ENCODE measurements around the gene PSMB5.

PSMB5 gene

DNA sequence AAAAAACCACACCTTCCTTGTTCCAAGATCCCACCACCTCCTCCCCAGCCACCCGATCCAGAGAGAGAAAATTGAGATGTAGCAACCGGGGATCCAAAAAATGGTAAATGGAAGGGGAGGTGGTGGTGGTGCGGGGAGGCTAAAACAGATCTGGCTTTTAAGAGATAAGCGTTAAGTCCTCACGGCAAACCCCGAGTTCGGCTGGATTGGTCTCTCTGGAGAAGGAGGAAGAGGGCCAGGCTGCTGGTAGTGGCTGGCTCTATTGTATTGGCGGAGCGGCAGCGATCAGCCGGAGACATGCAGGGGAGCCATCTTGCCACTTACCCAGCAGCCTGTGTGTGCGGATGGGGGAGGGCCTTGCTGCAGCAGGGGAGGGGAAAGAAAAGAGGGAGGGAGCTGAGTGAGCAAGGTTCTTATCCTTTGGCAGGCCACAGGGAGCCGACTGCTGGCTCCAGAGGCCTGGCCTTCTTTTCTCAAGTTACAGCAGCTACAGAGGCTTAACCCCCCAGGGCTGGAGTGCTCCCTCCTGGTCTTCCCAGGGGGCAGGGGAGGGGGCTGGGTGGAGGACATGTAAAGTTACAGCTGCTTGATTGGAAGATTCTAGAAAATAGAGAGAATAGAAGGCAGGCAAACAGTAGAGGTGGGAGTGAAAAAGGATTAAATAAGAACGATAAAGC, 36.7 kb upstream of the PSMB5 start:
- H3K36me3 ChIP-seq (ENCODE audit: control insufficient read depth in 1 of 2, insufficient read depth in 2 of 2, low read length in 2 of 2): peaks cover 24 to 47% of the 10 kb centered on the region in 2 experiments
- H2BK12ac ChIP-seq (ENCODE audit: low read length): no peak overlapping the region
- 100% methylated on average over 1 of the region's 14 CpGs for WGBS (ENCODE audit: extremely low coverage, insufficient coverage, insufficient read length)
- peak overlapping the region; percentile 90 for H3K14ac ChIP-seq (ENCODE audit: low read length)
- no peaks in the 10 kb centered on the region for H3K27me3 ChIP-seq (ENCODE audit: insufficient read depth, low read length)
- peak overlapping the region; percentile 38 for H4K8ac ChIP-seq (ENCODE audit: low read depth, low read length)
- peak overlapping the region; percentile 64 for H3K4me2 ChIP-seq (ENCODE audit: low read length)
- peaks cover 13% of the 10 kb centered on the region for H3K79me1 ChIP-seq (ENCODE audit: low read length)
- peak overlapping the region; percentile 78 for H3K27ac ChIP-seq (ENCODE audit: low read depth, low read length)
- peak overlapping the region; percentile 84 for H4K91ac ChIP-seq (ENCODE audit: low read depth, low read length)
- peak overlapping the region; percentile 67 for H2BK120ac ChIP-seq (ENCODE audit: insufficient read depth, low read length, poor library complexity)
- H3K4ac ChIP-seq (ENCODE audit: low read depth, low read length): peak overlapping the region; percentile 85
- peaks cover 18% of the 10 kb centered on the region in 2 experiments for H3K4me1 ChIP-seq (ENCODE audit: control insufficient read depth in 1 of 2, insufficient read depth in 2 of 2, low read length in 2 of 2)
- H3K9ac ChIP-seq (ENCODE audit: low read length): peak overlapping the region; percentile 91
- no peak overlapping the region for H3K23ac ChIP-seq (ENCODE audit: low read length)
- H4K12ac ChIP-seq (ENCODE audit: low read depth, low read length): peak overlapping the region; percentile 75
- H3K79me2 ChIP-seq (ENCODE audit: control insufficient read depth, insufficient read depth, low read length, poor library complexity): peaks cover 14% of the 10 kb centered on the region
- H2BK5ac ChIP-seq (ENCODE audit: low read depth, low read length, poor library complexity): peak overlapping the region; percentile 60
- peak overlapping the region; percentile 78 for H3K18ac ChIP-seq (ENCODE audit: low read length)
- peak overlapping the region; percentile 8 for H2AK5ac ChIP-seq (ENCODE audit: low read length)
- peak overlapping the region; percentile 84 for H3K4me3 ChIP-seq (ENCODE audit: low read depth, low read length)
- peak overlapping the region; percentile 8 for H2AFZ ChIP-seq (ENCODE audit: insufficient read depth, low read length, poor library complexity)
- DNase-seq: peak; percentile 79 to 80
- H3K9me3 ChIP-seq (ENCODE audit: insufficient read depth, low read depth, low read length): no peaks in the 10 kb centered on the region

DNA sequence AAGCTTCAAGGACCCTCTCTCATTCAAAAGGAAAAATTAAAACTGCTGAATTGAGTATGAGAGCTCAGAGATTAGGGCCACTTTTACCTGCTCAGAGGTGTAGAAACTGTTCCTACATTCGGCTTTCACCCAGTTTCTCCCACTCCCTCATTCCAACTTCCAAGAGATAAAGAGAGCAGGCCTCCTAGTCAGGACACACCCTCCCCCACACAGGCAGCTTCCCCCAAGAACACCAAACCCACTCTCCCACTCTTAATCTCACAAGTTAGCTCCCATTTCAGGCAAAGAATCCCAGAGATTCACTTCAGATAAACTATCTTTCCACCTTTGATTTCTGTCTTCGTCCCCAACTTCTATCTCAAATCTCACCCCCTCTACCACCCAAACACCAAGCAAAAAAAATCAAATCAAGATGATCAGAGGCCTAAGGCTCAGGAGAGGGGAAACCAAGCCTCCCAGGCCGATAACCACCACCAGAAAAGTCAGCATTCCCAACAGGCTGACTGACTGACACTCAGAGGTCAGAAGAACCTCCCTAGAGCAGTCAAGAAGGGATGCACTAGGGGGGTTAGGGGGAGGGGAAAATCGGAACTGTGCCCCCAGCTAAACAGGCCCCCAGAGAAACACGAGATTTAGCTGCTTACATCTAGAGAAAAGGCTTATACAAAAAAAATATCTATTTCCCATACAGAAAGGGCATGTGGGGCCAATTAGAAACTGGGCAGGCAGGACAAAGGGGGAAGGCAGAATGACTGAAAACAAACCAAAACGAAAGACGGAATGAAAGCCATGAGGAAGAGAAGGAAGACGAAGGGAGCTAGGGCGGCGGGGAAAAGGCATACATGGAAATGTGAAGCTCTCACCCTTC, 35.8 kb upstream of the PSMB5 start:
- H3K27ac ChIP-seq (ENCODE audit: low read depth, low read length): peak overlapping the region; percentile 78
- no peak overlapping the region for H3K18ac ChIP-seq (ENCODE audit: low read length)
- H2BK120ac ChIP-seq (ENCODE audit: insufficient read depth, low read length, poor library complexity): peak overlapping the region; percentile 16
- peak overlapping the region; percentile 64 for H3K4me2 ChIP-seq (ENCODE audit: low read length)
- no peaks in the 10 kb centered on the region for H3K9me3 ChIP-seq (ENCODE audit: insufficient read depth, low read depth, low read length)
- peak overlapping the region; percentile 63 for H3K4me3 ChIP-seq (ENCODE audit: low read depth, low read length)
- H4K91ac ChIP-seq (ENCODE audit: low read depth, low read length): peak overlapping the region; percentile 36
- peak overlapping the region; percentile 40 for H4K8ac ChIP-seq (ENCODE audit: low read depth, low read length)
- peak overlapping the region; percentile 22 for H3K14ac ChIP-seq (ENCODE audit: low read length)
- peak overlapping the region; percentile 81 for H3K9ac ChIP-seq (ENCODE audit: low read length)
- 100% methylated on average over 1 of the region's 10 CpGs for WGBS (ENCODE audit: extremely low coverage, insufficient coverage, insufficient read length)
- peaks cover 13% of the 10 kb centered on the region in 2 experiments for H3K4me1 ChIP-seq (ENCODE audit: control insufficient read depth in 1 of 2, insufficient read depth in 2 of 2, low read length in 2 of 2)
- H3K27me3 ChIP-seq (ENCODE audit: insufficient read depth, low read length): no peaks in the 10 kb centered on the region
- peaks cover 10% of the 10 kb centered on the region for H3K79me1 ChIP-seq (ENCODE audit: low read length)
- peak overlapping the region; percentile 12 for H3K4ac ChIP-seq (ENCODE audit: low read depth, low read length)
- DNase-seq: peak in 1 of 2 donors; percentile 18
- peaks cover 27 to 51% of the 10 kb centered on the region in 2 experiments for H3K36me3 ChIP-seq (ENCODE audit: control insufficient read depth in 1 of 2, insufficient read depth in 2 of 2, low read length in 2 of 2)
- no peak overlapping the region for H2BK12ac ChIP-seq (ENCODE audit: low read length)
- peak overlapping the region; percentile 1 for H2AK5ac ChIP-seq (ENCODE audit: low read length)
- peaks cover 14% of the 10 kb centered on the region for H3K79me2 ChIP-seq (ENCODE audit: control insufficient read depth, insufficient read depth, low read length, poor library complexity)
- no peak overlapping the region for H2AFZ ChIP-seq (ENCODE audit: insufficient read depth, low read length, poor library complexity)
- H2BK5ac ChIP-seq (ENCODE audit: low read depth, low read length, poor library complexity): peak overlapping the region; percentile 23
- no peak overlapping the region for H4K12ac ChIP-seq (ENCODE audit: low read depth, low read length)
- H3K23ac ChIP-seq (ENCODE audit: low read length): no peak overlapping the region

DNA sequence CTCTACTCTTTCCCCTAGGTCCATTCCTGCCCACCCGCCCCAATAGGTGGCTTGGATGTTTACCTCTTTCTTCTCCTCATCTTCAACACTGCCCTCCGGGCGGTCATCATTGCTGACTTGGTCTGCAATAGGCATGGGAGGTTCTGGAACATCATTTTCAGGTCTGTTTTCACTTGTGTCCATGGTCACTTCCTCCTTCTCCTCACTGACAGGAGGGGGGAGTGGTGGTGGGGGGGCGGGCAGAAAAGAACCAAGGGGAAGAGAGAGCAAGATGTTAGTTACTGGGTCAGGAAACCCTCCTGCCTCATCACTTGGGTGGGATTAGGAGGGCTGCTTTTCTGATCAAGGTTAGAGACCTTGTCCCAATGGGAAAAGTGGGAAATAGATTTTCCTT, 34.7 kb upstream of the PSMB5 start:
- Histone ChIP-seq H3K4me2 (ENCODE audit: low read length) (peak overlapping the region; percentile 52), H4K8ac (ENCODE audit: low read depth, low read length) (no peak overlapping the region), H3K9ac (ENCODE audit: low read length) (no peak overlapping the region), H3K4me3 (ENCODE audit: low read depth, low read length) (no peak overlapping the region), H3K79me1 (ENCODE audit: low read length) (peaks cover 10% of the 10 kb centered on the region), H4K12ac (ENCODE audit: low read depth, low read length) (no peak overlapping the region), H3K36me3 (ENCODE audit: control insufficient read depth in 1 of 2, insufficient read depth in 2 of 2, low read length in 2 of 2) (peaks cover 27 to 52% of the 10 kb centered on the region in 2 experiments), H3K18ac (ENCODE audit: low read length) (no peak overlapping the region), H3K79me2 (ENCODE audit: control insufficient read depth, insufficient read depth, low read length, poor library complexity) (peaks cover 14% of the 10 kb centered on the region), H3K14ac (ENCODE audit: low read length) (no peak overlapping the region), H3K23ac (ENCODE audit: low read length) (no peak overlapping the region), H3K4me1 (ENCODE audit: control insufficient read depth in 1 of 2, insufficient read depth in 2 of 2, low read length in 2 of 2) (peaks cover 13 to 14% of the 10 kb centered on the region in 2 experiments), H3K9me3 (ENCODE audit: insufficient read depth, low read depth, low read length) (no peaks in the 10 kb centered on the region), H2BK12ac (ENCODE audit: low read length) (no peak overlapping the region), H3K4ac (ENCODE audit: low read depth, low read length) (no peak overlapping the region), H2BK5ac (ENCODE audit: low read depth, low read length, poor library complexity) (no peak overlapping the region), H3K27me3 (ENCODE audit: insufficient read depth, low read length) (no peaks in the 10 kb centered on the region), H2AK5ac (ENCODE audit: low read length) (no peak overlapping the region), H4K91ac (ENCODE audit: low read depth, low read length) (no peak overlapping the region), H3K27ac (ENCODE audit: low read depth, low read length) (peak overlapping the region; percentile 18), H2BK120ac (ENCODE audit: insufficient read depth, low read length, poor library complexity) (no peak overlapping the region), H2AFZ (ENCODE audit: insufficient read depth, low read length, poor library complexity) (no peak overlapping the region)
- WGBS (ENCODE audit: extremely low coverage, insufficient coverage, insufficient read length): no CpG with 5 or more reads among the region's 4 CpGs
- DNase-seq: no peak

DNA sequence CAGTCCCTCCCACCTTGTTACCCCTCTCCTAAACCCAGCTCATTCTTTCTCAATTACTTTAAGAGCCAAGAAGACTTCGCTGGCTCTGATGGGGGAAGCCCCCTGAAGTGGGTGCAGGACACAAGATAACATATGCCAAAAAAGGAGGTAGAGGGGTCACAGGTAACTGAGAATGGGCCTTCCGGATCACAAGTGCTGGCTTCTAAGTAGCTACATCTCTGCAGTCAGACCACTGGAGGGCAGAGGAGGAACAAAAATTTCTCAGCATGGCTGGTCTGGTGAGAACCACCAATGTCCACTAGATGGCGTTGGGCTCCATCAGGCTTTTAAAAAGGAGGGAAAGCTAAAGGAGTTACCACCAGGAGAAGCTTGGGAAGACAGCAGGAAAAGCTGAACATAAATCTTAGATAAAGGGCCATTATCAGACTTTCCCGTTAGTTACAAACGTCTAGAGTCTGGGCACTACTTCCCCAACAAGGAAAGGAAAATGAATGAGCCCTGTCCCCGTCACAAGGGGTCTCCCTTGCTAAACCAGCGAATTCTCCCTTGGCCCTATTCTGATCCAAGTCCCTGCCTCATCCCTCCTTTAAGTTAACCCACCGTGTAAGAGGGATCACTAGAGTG, 34.2 kb upstream of the PSMB5 start:
- peak overlapping the region; percentile 41 for H3K4me2 ChIP-seq (ENCODE audit: low read length)
- peaks cover 14% of the 10 kb centered on the region for H3K79me2 ChIP-seq (ENCODE audit: control insufficient read depth, insufficient read depth, low read length, poor library complexity)
- peaks cover 18 to 19% of the 10 kb centered on the region in 2 experiments for H3K4me1 ChIP-seq (ENCODE audit: control insufficient read depth in 1 of 2, insufficient read depth in 2 of 2, low read length in 2 of 2)
- H3K79me1 ChIP-seq (ENCODE audit: low read length): peaks cover 14% of the 10 kb centered on the region
- H4K12ac ChIP-seq (ENCODE audit: low read depth, low read length): no peak overlapping the region
- H3K36me3 ChIP-seq (ENCODE audit: control insufficient read depth in 1 of 2, insufficient read depth in 2 of 2, low read length in 2 of 2): peaks cover 32 to 53% of the 10 kb centered on the region in 2 experiments
- H2AK5ac ChIP-seq (ENCODE audit: low read length): no peak overlapping the region
- no peak overlapping the region for H4K8ac ChIP-seq (ENCODE audit: low read depth, low read length)
- H3K18ac ChIP-seq (ENCODE audit: low read length): no peak overlapping the region
- H2BK120ac ChIP-seq (ENCODE audit: insufficient read depth, low read length, poor library complexity): no peak overlapping the region
- peak; percentile 92 to 97 for DNase-seq
- no peak overlapping the region for H2AFZ ChIP-seq (ENCODE audit: insufficient read depth, low read length, poor library complexity)
- H2BK12ac ChIP-seq (ENCODE audit: low read length): no peak overlapping the region
- WGBS (ENCODE audit: extremely low coverage, insufficient coverage, insufficient read length): no CpG with 5 or more reads among the region's 8 CpGs
- H4K91ac ChIP-seq (ENCODE audit: low read depth, low read length): no peak overlapping the region
- H2BK5ac ChIP-seq (ENCODE audit: low read depth, low read length, poor library complexity): no peak overlapping the region
- H3K9me3 ChIP-seq (ENCODE audit: insufficient read depth, low read depth, low read length): no peaks in the 10 kb centered on the region
- no peak overlapping the region for H3K23ac ChIP-seq (ENCODE audit: low read length)
- peak overlapping the region; percentile 25 for H3K4ac ChIP-seq (ENCODE audit: low read depth, low read length)
- H3K9ac ChIP-seq (ENCODE audit: low read length): no peak overlapping the region
- no peak overlapping the region for H3K14ac ChIP-seq (ENCODE audit: low read length)
- no peaks in the 10 kb centered on the region for H3K27me3 ChIP-seq (ENCODE audit: insufficient read depth, low read length)
- peak overlapping the region; percentile 18 for H3K27ac ChIP-seq (ENCODE audit: low read depth, low read length)
- H3K4me3 ChIP-seq (ENCODE audit: low read depth, low read length): no peak overlapping the region
